Middle frontal gyrus (tissue), 1 donor: ENCODE data around the gene RPRD1A.
"Not testable (repeated sequence)": the region's sequence is repeated elsewhere in the genome, so short reads cannot be mapped to it uniquely, and the experiment has no call there.

Source experiments
- DNase-seq: peaks from one replicate; pipeline ENCODE4 v3.0.0-alpha.2; 2015; ENCODE audit warnings: low spot score; ENCODE audit errors: extremely low spot score

The RPRD1A gene

DNA sequence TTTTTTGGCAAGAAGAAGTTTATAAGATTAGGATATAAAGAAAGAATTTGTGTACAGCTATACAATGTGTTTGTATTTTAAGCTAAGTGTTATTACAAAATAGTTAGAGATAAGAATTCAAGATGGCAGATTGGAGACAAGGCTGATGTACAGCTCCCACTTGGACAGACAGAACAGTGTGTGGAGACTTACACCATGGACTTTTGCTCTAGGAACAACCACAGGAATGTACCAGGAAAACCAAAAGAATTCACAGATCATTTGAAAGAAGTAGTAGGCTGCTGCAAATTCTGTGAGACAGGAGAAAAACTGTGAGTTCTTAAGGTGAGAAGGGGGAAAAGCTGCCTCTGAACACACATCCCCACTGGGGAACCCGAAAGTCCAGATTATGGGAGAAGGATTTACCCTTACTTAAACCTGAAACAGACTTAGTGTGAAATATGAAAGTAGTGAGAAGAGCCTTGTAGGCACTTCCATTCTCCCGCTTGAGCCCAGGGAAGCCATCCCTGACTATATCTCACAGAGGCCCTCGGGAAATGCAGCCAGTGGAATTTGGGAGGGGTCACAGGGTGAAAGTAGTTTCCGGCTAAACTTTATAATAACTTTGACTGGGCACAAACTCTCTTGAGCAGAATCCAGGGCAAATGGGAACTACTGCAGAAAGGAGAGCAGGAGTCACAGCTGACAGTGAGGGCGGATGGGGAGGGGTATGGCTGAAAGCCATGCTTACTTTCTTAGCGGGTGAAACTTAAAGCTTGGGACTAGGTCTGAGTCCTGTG is 11.6 kb upstream of the RPRD1A start:
- no peak for DNase-seq

DNA sequence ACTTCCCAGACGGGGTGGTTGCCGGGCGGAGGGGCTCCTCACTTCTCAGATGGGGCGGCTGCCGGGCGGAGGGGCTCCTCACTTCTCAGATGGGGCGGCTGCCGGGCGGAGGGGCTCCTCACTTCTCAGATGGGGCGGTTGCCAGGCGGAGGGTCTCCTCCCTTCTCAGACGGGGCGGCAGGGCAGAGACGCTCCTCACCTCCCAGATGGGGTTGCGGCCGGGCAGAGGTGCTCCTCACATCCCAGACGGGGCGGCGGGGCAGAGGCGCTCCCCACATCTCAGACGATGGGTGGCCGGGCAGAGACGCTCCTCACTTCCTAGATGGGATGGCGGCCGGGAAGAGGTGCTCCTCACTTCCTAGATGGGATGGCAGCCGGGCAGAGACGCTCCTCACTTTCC is 10.4 kb upstream of the RPRD1A start:
- not testable (repeated sequence) for DNase-seq

DNA sequence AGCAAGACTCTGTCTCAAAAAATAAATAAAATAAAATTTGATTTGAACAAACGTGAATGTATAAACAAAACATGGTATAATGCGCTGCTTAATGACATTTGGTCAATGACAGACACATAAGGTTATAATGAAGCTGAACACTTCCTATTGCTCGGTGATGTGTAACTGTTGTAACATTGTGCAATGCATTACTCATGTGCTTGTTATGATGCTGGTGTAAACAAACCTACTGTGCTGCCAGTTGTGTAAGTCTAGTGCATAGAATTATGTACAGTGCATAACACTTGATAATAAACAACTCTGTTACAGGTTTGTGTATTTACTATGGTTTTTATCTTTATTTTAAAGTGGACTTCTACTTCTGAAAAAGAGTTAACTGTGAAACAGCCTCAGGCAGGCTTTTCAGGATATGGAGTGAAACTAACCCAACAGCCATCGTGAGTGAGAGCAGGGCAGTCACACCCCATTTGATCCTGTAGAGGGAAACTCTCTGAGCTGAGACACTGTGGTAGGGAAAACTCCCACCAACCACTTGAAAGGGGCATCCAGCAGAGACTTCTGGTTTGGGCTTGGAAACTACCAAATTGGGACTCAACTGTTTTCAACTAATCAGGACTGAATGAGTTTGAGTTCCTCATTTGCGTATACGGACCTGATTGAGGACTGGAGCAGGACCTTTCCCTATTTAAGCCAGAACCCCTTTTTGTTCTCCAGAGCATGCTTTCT is 8.7 kb upstream of the RPRD1A start:
- DNase-seq: no peak

DNA sequence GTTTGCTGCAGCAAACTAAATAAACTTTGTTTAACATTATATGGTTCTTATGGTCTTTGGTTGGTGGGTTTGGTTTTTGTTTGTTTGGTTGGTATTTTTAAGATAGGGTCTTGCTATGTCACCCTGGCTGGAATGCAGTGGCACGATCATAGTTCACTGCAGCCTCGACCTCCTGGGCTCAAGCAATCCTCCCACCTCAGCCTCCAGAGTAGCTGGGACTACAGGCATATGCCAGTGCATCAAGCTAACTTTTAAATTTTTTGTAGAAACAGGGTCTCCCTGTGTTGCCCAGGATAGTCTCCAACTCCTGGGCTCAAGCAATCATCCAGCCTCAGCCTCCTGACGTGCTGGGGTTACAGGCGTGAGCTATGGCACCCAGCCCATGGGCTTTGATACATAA is 7.1 kb upstream of the RPRD1A start:
- no peak for DNase-seq

DNA sequence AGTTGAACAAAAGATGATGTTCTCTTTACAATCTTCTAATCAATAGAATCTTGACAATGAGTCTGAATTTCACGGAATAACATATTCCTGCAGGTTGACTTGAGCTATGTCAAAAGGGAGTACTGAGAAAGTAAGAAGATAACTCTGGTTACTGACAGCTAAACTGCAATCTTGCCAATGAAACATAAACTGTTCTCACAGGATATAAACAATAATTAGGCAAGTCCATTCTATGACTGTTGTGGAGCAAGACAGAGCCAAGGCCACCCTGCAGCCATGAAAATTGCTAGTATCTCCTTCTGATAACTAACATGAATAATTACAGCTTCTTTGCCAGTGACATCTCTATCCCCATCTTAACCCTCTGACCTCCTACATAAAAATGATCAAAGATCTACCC is 6.3 kb upstream of the RPRD1A start:
- DNase-seq: no peak

DNA sequence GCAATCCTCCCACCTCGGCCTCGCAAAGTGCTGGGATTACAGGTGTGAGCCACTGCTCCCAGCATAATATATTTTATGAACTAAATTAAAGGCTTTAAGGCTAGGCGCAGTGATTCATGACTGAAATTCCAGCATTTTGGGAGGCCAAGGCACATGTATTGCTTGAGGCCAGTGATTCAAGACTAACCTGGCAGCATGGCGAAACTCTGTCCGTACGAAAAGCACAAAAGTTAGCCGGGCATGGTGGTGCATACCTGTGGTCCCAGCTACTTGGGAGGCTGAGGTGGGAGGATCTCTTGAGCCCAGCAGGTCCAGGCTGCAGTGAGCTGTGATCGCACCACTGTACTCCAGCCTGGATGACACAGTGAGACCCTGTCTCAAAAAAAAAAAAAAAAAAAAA is 5.0 kb upstream of the RPRD1A start:
- not testable (repeated sequence) for DNase-seq

DNA sequence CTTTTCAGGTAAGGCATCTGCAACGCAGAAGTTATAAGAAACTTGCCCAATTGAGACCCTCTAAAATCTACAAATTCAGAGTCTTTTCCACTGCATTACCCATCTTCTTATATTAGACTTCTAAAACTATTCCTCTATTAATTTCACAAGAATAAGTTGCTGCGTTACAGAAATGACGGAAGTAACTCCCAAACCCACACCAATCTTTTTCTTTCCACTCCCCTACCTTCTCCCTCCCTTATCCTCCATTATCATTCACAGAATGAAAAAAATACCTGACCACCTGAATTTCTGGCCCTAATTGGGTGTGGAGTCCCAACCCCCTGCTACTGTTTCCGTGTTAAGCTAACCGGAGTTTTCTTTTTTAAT is 689 bp downstream of the RPRD1A start:
- no peak for DNase-seq

DNA sequence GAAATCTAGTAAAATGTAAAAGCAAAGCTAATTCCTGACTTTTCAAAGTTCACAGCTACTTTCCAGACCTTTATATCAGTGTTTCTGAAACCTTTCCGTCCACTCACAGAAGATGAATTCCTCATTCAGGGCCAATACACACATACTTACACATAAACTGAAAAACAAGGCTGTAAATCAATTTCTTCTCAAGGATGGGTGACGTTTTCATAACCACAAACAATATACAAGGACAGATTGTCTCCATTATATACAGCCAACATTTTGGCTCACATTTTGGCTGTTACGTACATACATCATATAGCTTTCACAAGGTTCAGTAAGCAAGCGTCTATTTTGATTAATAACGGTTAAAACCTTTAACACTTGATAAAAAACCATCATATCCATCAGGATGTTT is 1.4 kb downstream of the RPRD1A start:
- DNase-seq: no peak

DNA sequence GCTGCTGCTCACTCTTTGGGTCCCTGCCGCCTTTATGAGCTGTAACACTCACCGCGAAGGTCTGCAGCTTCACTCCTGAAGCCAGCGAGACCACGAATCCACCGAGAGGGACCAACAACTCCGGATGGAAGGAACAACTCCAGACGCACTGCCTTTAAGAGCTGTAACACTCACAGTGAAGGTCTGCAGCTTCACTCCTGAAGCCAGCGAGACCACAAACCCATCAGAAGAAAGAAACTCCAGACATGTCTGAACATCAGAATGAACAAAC is 2.6 kb downstream of the RPRD1A start:
- DNase-seq: not testable (repeated sequence)

DNA sequence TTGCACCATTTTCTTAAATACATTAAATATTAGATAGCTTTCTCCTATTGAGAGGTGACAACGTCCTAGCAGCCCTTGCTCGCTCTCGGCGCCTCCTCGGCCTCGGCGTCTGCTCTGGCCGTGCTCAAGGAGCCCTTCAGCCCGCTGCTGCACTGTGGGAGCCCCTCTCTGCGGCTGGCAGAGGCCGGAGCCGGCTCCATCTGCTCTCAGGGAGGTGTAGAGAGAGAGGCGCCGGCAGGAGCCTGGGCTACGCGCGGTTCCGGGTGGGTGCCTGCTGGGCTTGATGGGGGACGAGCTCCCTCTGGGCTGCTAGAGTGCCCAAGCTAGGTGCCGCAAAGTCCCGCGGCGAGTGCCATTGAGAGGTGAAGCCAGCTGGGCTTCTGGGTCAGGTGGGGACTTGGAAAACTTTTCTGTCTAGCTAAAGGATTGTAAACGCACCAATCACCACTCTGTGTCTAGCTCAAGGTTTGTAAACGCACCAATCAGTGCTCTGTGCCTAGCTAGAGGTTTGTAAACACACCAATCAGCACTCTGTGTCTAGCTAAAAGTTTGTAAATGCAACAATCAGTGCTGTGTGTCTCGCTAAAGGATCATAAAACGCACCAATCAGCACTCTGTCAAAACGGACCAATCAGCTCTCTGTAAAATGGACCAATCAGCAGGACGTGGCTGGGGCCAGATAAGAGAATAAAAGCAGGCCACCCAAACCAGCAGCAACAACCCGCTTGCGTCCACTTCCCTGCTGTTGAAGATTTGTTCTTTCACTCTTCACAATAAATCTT is 3.1 kb downstream of the RPRD1A start:
- DNase-seq: no peak

DNA sequence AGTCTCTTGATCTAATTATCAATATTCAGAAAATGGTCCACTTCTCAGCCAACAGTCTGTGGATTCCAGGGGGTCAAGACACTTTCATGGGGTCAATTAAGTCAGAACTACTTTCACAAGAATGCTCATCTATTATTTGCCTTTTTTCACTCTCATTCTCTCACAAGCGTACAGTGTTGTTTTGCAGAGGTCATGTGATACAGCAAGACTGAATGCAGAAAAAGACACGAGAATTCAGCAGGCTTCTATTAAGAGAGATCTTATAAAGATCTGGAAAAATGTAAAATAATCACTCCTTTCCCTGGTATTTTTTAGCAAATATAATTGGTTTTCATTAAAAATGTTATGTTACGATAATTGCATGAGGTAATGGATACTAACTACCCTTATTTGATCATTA is 8.7 kb downstream of the RPRD1A start:
- DNase-seq: no peak

DNA sequence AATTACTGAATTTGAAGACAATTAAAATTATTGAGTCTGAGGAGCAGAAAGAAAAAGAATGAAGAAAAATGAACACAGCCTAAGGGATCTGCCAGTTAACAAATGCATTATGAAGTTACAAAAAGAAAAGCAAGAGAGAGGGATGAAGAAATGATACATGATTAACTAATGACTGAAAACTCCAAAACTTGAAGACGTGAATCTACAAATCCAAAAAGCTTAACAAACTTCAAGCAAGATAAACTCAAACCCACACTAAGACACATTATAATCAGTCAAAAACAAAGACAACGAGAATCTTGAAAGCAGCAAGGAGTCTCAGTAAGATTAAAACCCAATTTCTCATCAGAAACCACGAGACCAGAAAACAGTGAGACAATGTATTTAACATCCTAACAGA is 15.6 kb downstream of the RPRD1A start:
- DNase-seq: no peak

DNA sequence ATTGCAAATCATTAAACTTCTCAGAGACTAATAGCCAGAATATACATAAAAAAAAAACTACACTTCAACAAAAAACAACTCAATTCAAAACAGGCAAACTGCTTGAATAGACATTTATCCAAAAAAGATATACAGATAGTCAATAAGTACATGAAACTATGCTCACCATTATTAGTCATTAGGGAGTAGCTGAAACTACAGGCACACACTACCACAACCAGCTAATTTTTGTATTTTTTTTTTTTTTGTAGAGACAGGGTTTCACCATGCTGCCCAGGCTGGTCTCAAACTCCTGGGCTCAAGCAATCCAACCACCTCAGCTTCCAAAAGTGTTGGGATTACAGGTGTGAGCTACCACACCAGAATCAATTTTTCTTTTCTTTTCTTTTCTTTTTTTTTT is 16.9 kb downstream of the RPRD1A start:
- no peak for DNase-seq

DNA sequence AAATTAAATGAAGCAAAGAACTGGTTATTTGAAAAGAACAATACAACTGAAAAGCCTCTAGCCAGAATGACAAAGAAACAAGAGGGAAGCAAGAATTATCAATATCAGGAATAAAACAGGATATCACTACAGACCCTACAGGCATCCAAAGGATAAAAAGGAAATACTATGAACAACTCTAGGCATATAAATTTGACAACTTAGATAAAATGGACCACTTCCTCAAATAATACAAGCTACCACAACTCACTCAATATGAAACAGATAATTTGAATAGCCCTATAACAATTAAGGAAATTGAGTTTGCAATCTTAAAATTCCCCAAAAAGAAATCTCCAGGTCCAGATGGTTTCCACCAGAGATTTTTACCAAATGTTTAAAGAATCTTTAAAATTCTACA is 19.8 kb downstream of the RPRD1A start:
- no peak for DNase-seq

DNA sequence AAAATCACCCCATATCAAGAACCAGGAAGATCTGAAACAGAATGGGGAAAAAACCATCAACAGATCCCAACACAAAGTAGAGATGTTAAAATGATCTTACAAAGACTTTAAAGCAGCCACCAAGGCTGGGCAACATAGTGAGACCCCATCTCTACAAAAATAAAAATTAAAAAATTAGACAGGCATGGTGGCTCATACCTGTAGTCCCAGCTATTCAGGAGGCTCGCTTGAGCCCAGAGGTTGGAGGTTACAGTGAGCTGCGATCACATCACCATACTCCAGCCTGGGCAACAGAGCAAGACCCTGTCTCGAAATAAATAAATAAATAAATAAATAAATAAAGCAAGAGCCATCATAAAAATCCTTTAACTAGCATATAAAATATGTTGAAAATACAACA is 20.5 kb downstream of the RPRD1A start:
- DNase-seq: no peak

DNA sequence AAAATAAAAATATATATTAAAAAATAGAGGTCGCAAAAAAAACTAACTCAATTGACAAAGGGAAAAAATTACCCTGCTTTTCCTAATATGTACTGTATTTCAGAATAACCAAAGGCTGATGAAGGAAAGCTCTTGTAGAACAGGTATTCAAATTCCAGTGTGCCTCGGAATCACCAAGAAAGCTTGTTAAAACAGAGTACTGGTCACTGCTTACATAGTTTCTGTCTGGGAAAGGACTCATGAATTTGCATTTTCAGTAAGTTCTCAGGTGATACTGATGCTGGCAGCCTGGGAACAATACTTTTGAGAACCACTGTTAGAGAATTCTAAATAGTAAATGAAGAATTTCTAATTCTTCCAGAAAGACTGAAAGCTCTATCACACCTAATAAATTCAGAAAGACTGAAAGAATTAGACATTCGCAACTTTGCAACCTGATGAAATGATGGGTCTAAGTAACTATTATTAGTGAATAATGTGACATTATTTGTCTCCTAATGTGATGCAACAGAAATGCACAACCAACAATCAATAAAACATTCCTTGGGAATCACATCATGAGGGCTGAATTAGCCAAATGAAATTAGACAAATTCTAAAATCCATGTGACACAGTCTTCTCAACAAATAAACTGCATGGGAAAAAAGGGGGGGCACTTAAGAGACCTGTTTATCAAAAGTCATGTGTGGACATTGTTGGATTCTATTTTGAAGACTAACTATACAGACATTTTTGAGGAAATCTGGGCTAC is 21.9 kb downstream of the RPRD1A start:
- no peak for DNase-seq

DNA sequence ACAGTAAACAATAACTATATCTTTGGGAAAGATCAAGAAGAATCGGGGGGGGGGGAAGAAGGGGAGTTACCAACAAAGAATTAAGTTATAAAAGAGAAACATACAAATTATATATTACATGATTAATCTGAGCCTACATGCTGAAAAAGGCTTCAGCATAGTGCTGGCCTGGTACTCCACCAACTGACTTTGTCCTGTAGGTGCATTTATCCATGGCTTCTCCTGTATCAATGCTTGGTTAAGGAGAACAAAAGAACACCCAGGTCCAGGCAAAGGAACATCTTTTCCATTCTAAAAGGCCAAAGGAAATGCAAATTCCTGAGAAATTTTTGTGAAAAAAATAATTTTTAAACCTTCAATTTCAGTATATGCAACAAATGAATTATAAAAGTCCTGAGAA is 24.2 kb downstream of the RPRD1A start:
- DNase-seq: no peak

DNA sequence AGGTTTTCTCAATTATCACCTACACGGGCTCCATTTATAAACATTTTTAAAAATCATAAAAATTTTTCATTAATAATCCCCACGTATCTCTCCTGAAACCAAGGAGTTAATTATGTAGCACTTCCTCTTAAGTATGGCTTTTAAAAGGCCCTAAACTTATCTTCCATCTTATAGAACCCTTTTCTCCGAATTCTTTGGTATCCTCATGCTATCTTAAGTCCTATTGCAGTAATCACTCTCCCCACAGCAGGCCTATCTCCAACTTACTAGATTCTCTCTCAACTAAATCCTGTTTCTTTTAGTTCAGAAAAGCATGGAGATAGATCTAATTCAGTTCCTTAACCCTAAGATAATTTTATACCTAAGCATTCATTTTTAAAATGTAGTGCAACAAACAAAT is 26.2 kb downstream of the RPRD1A start:
- DNase-seq: no peak

DNA sequence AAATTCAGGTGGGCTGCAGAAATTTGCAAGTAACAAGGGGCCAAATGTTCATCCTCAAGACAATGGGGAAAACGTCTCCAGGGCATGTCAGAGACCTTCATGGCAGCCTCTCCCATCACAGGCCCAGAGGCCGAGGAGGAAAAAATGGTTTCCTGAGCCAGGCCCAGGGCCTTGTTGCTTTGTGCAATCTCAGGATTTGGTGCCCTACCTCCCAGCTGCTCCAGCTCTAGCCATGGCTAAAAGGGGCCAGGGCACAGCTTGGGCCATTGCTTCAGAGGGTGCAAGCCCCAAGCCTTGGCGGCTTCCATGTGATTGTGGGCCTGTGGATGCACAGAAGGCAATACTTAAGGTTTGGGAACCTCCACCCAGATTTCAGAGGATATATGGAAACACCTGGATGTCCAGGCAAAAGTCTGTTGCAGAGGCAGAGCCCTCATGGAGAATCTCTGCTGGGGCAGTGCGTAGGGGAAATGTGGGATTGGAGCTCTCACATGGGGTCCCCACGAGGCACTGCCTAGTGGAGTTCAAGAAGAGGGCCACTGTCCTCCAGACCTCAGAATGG is 29.2 kb downstream of the RPRD1A start:
- no peak for DNase-seq

DNA sequence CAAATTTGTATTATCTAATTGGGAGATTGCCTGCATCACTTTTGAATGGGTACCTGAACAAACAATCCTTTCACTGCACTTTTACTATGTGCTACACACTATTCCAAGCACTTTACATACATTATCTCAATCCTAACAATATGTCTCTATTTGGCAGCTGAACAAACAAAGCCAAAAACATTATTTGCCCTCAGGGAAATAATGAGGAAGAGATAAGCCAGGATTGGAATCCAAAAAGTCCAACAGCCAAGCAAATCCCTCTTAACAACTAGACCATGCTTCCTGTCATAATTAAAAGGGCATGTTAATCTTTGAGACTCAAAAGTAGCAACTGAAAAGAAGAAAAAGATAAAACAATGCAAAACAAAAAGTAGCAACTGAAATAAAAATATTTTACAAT is 32.1 kb downstream of the RPRD1A start:
- DNase-seq: no peak

DNA sequence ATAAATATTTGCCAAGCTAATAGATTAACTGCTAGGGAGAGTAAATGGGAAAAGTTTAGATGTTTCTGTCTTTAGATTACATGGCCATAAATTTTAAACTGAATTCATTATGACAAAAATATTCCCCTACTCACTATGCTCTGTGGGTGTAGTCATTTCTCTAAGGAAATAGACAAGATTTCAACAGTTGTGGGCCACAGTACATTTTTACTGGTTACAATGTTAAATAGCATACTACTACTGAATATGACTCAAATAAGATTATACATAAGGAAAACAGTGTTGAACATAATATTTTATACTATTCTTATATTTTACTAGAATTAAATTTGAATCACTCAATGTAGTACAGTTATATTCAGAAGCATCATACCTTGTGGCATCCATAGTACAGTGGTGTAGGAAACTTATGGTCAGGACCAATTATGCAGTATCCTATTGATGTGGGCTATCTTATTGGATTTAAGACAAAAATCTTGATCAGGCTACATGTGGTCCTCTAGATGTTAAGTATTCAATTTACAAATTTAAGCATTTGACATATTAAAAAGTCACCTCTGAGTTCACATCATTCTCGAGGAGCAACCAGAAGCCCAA is 33.0 kb downstream of the RPRD1A start:
- DNase-seq: no peak
